ENCODE measurements around the gene ADARB2. TPM values are rescaled to one million over a fixed set of nuclear protein-coding genes. Genes with fewer than 3 reads are reported as not detected.

Gene ADARB2
- total and polyA plus RNA-seq, 2 experiments from 2014 or later: 2.0 to 5.0 TPM

GRCh38 chr10:1652151-1652550 is 85.2 kb downstream of the ADARB2 start (continued):
- no peak for TF ChIP-seq ZNF462 (CRISPR knock-in tag; IDR thresholded peaks at IDR 0.05)
- TF ChIP-seq CTCF (conservative IDR thresholded peaks at IDR 0.05; ENCODE audit: low read depth in 2 of 2): no peak
- TF ChIP-seq ZNF331 (CRISPR knock-in tag; IDR thresholded peaks at IDR 0.05; ENCODE audit: low read depth): no peak
- no peak for TF ChIP-seq ETS1 (IDR thresholded peaks at IDR 0.05)
- TF ChIP-seq NANOG (IDR thresholded peaks at IDR 0.05; ENCODE audit: borderline replicate concordance): no peak
- TF ChIP-seq STAT1 (IDR thresholded peaks at IDR 0.05; ENCODE audit: unreplicated experiment): no peak
- TF ChIP-seq JUNB (IDR thresholded peaks at IDR 0.05; ENCODE audit: unreplicated experiment): no peak
- no peak for TF ChIP-seq CREB1 (CRISPR knock-in tag; IDR thresholded peaks at IDR 0.05; ENCODE audit: low read depth)
